Activated CD4-positive, alpha-beta T cell treated with anti-CD3 and anti-CD28 coated beads, Interleukin-2, amount 10 ng/mL, durations not matched to agents 24 days and 14 days (primary cell): ENCODE results near the gene MRPL16. TPM values are rescaled to one million over a fixed set of nuclear protein-coding genes. Genes with fewer than 3 reads are reported as not detected.

Source experiments
- DNase-seq: peaks from one replicate; pipeline ENCODE4 v3.0.0; 2022
- H3K27ac Mint-ChIP-seq: one replicate; pipeline ENCODE4 v1.8.0; 2022; ENCODE audit warnings: mild to moderate bottlenecking, mixed read lengths
- H3K27me3 Mint-ChIP-seq: one replicate; pipeline ENCODE4 v1.8.0; 2022; ENCODE audit warnings: mixed read lengths
- H3K36me3 Mint-ChIP-seq: one replicate; pipeline ENCODE4 v1.8.0; 2022; ENCODE audit warnings: low read depth, mild to moderate bottlenecking, mixed read lengths
- H3K4me1 Mint-ChIP-seq: one replicate; pipeline ENCODE4 v1.8.0; 2021; ENCODE audit warnings: mixed read lengths
- H3K4me3 Mint-ChIP-seq: one replicate; pipeline ENCODE4 v1.8.0; 2022; ENCODE audit warnings: mild to moderate bottlenecking, moderate library complexity, mixed read lengths
- H3K9me3 Mint-ChIP-seq: one replicate; pipeline ENCODE4 v1.8.0; 2021; ENCODE audit warnings: mixed read lengths
- intact Hi-C: fragments of 100-400 bp; cut with micrococcal nuclease; formaldehyde crosslinking; loops from one replicate; pipeline ENCODE4 v1.15.1; 2023
- total RNA-seq: library from RNA; stranded (reverse); gene quantifications from 2 replicates; pipeline ENCODE4 v1.2.3, GENCODE V29; 2022

MRPL16 gene
- total RNA-seq, 1 donor from 2014 or later: 97.4 TPM

- no peaks in the 10 kb centered on the region for H3K27me3 Mint-ChIP-seq
- H3K9me3 Mint-ChIP-seq: peaks cover under 1% of the 10 kb centered on the region
- DNase-seq: no peak
- H3K4me3 Mint-ChIP-seq: no peak overlapping the region
- peaks cover 54% of the 10 kb centered on the region for H3K4me1 Mint-ChIP-seq
- peak overlapping the region; percentile 22 for H3K27ac Mint-ChIP-seq
- H3K36me3 Mint-ChIP-seq: peaks cover 32% of the 10 kb centered on the region
- intact Hi-C loops: no loop called here
Measured at GRCh38 chr11:59776210-59777066, 34.1 kb downstream of the MRPL16 start.

GRCh38 chr11:59773083-59773440 lies 37.5 kb downstream of the MRPL16 start:
- peak overlapping the region; percentile 52 for H3K27ac Mint-ChIP-seq
- peak overlapping the region; percentile 40 for H3K4me3 Mint-ChIP-seq
- no peaks in the 10 kb centered on the region for H3K27me3 Mint-ChIP-seq
- DNase-seq: no peak
- no peaks in the 10 kb centered on the region for H3K9me3 Mint-ChIP-seq
- H3K4me1 Mint-ChIP-seq: peaks cover 45% of the 10 kb centered on the region
- H3K36me3 Mint-ChIP-seq: peaks cover 22% of the 10 kb centered on the region
- intact Hi-C loops: no loop called here

GRCh38 chr11:59771605-59772004 lies 39.0 kb downstream of the MRPL16 start:
- Mint-ChIP-seq H3K36me3 (peaks cover 14% of the 10 kb centered on the region), H3K4me3 (peak overlapping the region; percentile 40), H3K27me3 (no peaks in the 10 kb centered on the region), H3K27ac (peak overlapping the region; percentile 52), H3K4me1 (peaks cover 33% of the 10 kb centered on the region), H3K9me3 (no peaks in the 10 kb centered on the region)
- intact Hi-C loops: loop anchor here (1.0 kb wide), 1 partner anchor 15 kb away; no protein-coding TSS in a partner anchor
- no peak for DNase-seq

- H3K4me1 Mint-ChIP-seq: peaks cover 31% of the 10 kb centered on the region
- no peaks in the 10 kb centered on the region for H3K27me3 Mint-ChIP-seq
- no peaks in the 10 kb centered on the region for H3K9me3 Mint-ChIP-seq
- peak overlapping the region; percentile 57 for H3K27ac Mint-ChIP-seq
- H3K4me3 Mint-ChIP-seq: no peak overlapping the region
- peaks cover 13% of the 10 kb centered on the region for H3K36me3 Mint-ChIP-seq
- DNase-seq: no peak
- intact Hi-C loops: no loop called here
Measured at GRCh38 chr11:59770869-59771268, 39.7 kb downstream of the MRPL16 start.

- peaks cover 29% of the 10 kb centered on the region for H3K4me1 Mint-ChIP-seq
Measured at GRCh38 chr11:59770319-59770718, 40.3 kb downstream of the MRPL16 start.

GRCh38 chr11:59769828-59770227 lies 40.8 kb downstream of the MRPL16 start:
- Mint-ChIP-seq H3K4me3 (no peak overlapping the region), H3K4me1 (peaks cover 32% of the 10 kb centered on the region)
- intact Hi-C loops: loop anchor here (2.0 kb wide), 1 partner anchor 13 kb away; no protein-coding TSS in a partner anchor

More at GRCh38 chr11:59770319-59770718, 40.3 kb downstream of the MRPL16 start:
- Mint-ChIP-seq H3K27ac (peak overlapping the region; percentile 57), H3K4me3 (no peak overlapping the region), H3K36me3 (peaks cover 8% of the 10 kb centered on the region), H3K9me3 (no peaks in the 10 kb centered on the region), H3K27me3 (no peaks in the 10 kb centered on the region)
- intact Hi-C loops: no loop called here
- DNase-seq: no peak

GRCh38 chr11:59769111-59769510 lies 41.5 kb downstream of the MRPL16 start:
- Mint-ChIP-seq H3K4me3 (no peak overlapping the region), H3K27me3 (no peaks in the 10 kb centered on the region), H3K4me1 (peaks cover 36% of the 10 kb centered on the region), H3K36me3 (peaks cover 4% of the 10 kb centered on the region), H3K9me3 (no peaks in the 10 kb centered on the region), H3K27ac (no peak overlapping the region)
- no peak for DNase-seq
- intact Hi-C loops: loop anchor here (2.0 kb wide), 1 partner anchor 14 kb away; no protein-coding TSS in a partner anchor

More at GRCh38 chr11:59769828-59770227, 40.8 kb downstream of the MRPL16 start:
- Mint-ChIP-seq H3K9me3 (no peaks in the 10 kb centered on the region), H3K36me3 (peaks cover 5% of the 10 kb centered on the region), H3K27me3 (no peaks in the 10 kb centered on the region), H3K27ac (no peak overlapping the region)
- no peak for DNase-seq

GRCh38 chr11:59767225-59767611 lies 43.4 kb downstream of the MRPL16 start:
- peak; percentile 78 for DNase-seq
- Mint-ChIP-seq H3K4me1 (peaks cover 28% of the 10 kb centered on the region), H3K27ac (peak overlapping the region; percentile 27), H3K9me3 (no peaks in the 10 kb centered on the region), H3K36me3 (peaks cover 8% of the 10 kb centered on the region), H3K4me3 (no peak overlapping the region), H3K27me3 (no peaks in the 10 kb centered on the region)
- intact Hi-C loops: loop anchor here (1.0 kb wide), 1 partner anchor 9 kb away; no protein-coding TSS in a partner anchor

GRCh38 chr11:59766542-59767224 lies 43.9 kb downstream of the MRPL16 start:
- no peak for DNase-seq
- Mint-ChIP-seq H3K4me3 (no peak overlapping the region), H3K27ac (peak overlapping the region; percentile 27), H3K4me1 (peaks cover 22% of the 10 kb centered on the region), H3K27me3 (no peaks in the 10 kb centered on the region), H3K36me3 (peaks cover 11% of the 10 kb centered on the region), H3K9me3 (no peaks in the 10 kb centered on the region)
- intact Hi-C loops: loop anchor here (1.0 kb wide), 1 partner anchor 8 kb away; no protein-coding TSS in a partner anchor

GRCh38 chr11:59765068-59765735 lies 45.4 kb downstream of the MRPL16 start:
- intact Hi-C loops: no loop called here
- DNase-seq: no peak
- Mint-ChIP-seq H3K4me1 (peaks cover 21% of the 10 kb centered on the region), H3K27ac (no peak overlapping the region), H3K27me3 (no peaks in the 10 kb centered on the region), H3K4me3 (no peak overlapping the region), H3K36me3 (peaks cover 11% of the 10 kb centered on the region), H3K9me3 (no peaks in the 10 kb centered on the region)

- H3K36me3 Mint-ChIP-seq: peaks cover 12% of the 10 kb centered on the region
- H3K27ac Mint-ChIP-seq: no peak overlapping the region
- no peak for DNase-seq
- no peak overlapping the region for H3K4me3 Mint-ChIP-seq
- no peaks in the 10 kb centered on the region for H3K9me3 Mint-ChIP-seq
- intact Hi-C loops: no loop called here
- H3K4me1 Mint-ChIP-seq: peaks cover 40% of the 10 kb centered on the region
- H3K27me3 Mint-ChIP-seq: no peaks in the 10 kb centered on the region
Measured at GRCh38 chr11:59761993-59762392, 48.6 kb downstream of the MRPL16 start.

GRCh38 chr11:59760771-59761170 lies 49.8 kb downstream of the MRPL16 start:
- Mint-ChIP-seq H3K9me3 (no peaks in the 10 kb centered on the region), H3K27me3 (no peaks in the 10 kb centered on the region), H3K36me3 (peaks cover 12% of the 10 kb centered on the region), H3K4me1 (peaks cover 47% of the 10 kb centered on the region), H3K27ac (no peak overlapping the region), H3K4me3 (no peak overlapping the region)
- intact Hi-C loops: no loop called here
- DNase-seq: no peak

- intact Hi-C loops: loop anchor here (5.0 to 10.0 kb wide), 2 partner anchors 203 to 435 kb away; no protein-coding TSS in a partner anchor
- Mint-ChIP-seq H3K27ac (no peak overlapping the region), H3K9me3 (no peaks in the 10 kb centered on the region), H3K4me3 (no peak overlapping the region), H3K4me1 (peaks cover 44% of the 10 kb centered on the region), H3K27me3 (no peaks in the 10 kb centered on the region), H3K36me3 (peaks cover 12% of the 10 kb centered on the region)
- no peak for DNase-seq
Measured at GRCh38 chr11:59759900-59760299, 50.7 kb downstream of the MRPL16 start.
